Measurements from ENCODE around the gene USP17L26. TPM values are rescaled to one million over a fixed set of nuclear protein-coding genes. Genes with fewer than 3 reads are reported as not detected.
A peak's percentile ranks its signal among the peaks of the same experiment; 100 is the strongest.
"Not testable (repeated sequence)": the region's sequence is repeated elsewhere in the genome, so short reads cannot be mapped to it uniquely, and the experiment has no call there.

Gene USP17L26
- polyA plus RNA-seq, 1 of the 3 experiments (the other 2 are of a cell fraction), result not detected

DNA sequence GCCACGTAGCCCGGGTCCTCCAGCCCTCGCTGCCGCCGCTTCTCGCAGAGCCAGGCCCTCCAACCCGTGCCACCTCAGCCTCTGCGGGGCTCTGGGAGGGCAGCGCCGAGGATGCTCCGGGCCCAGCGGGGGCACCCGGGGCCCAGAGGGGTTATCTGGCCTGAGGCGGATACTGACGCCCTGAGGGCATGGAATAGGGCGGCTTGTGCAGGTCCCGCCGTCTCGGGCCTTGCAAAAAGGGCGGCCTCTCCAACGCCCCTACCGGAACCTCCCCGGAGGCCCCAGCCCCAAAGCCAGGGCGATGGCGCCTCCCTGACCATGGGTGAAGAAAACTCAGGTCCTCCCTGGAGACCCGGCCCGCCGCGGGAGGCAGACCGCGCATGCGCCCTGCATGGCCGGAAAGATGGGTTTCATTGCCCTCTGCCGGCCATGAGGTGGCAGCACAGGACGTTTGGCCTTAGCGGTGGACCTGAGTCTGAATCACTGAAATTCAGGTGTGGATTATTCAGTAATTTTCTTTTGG is 46.6 kb downstream of the USP17L26 start:
- 2% methylated on average over 3 of the region's 36 CpGs for whole genome bisulfite sequencing (ENCODE audit: low lambda C conversion rate)
- H3K9me2 ChIP-seq; POLR2A ChIA-PET; H3K27me3 ChIP-seq (ENCODE audit: insufficient read depth); H3F3A ChIP-seq (replicated peaks; ENCODE audit: insufficient read depth); H3K79me2 ChIP-seq (ENCODE audit: insufficient read depth); H3K9me3 ChIP-seq; H3K36me3 ChIP-seq (replicated peaks in 1 of 2; ENCODE audit: control insufficient read depth in 1 of 2, insufficient read depth in 2 of 2, low read length in 1 of 2); H3K4me1 ChIP-seq (ENCODE audit: control insufficient read depth in 1 of 2, insufficient read depth in 2 of 2, low read depth in 1 of 2, low read length in 1 of 2); H3K27ac ChIP-seq (ENCODE audit: low read depth in 2 of 2, low read length in 1 of 2); H4K20me1 ChIP-seq (ENCODE audit: insufficient read depth): not testable (repeated sequence)
- TF ChIP-seq, protein P1, sequence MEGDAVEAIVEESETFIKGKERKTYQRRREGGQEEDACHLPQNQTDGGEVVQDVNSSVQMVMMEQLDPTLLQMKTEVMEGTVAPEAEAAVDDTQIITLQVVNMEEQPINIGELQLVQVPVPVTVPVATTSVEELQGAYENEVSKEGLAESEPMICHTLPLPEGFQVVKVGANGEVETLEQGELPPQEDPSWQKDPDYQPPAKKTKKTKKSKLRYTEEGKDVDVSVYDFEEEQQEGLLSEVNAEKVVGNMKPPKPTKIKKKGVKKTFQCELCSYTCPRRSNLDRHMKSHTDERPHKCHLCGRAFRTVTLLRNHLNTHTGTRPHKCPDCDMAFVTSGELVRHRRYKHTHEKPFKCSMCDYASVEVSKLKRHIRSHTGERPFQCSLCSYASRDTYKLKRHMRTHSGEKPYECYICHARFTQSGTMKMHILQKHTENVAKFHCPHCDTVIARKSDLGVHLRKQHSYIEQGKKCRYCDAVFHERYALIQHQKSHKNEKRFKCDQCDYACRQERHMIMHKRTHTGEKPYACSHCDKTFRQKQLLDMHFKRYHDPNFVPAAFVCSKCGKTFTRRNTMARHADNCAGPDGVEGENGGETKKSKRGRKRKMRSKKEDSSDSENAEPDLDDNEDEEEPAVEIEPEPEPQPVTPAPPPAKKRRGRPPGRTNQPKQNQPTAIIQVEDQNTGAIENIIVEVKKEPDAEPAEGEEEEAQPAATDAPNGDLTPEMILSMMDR (IDR thresholded peaks at IDR 0.05), result peak; percentile 68
- Histone ChIP-seq H3K4me3 (ENCODE audit: low read depth in 2 of 2, low read length in 1 of 2) (peak overlapping the region; percentile 47; a peak in 3 of 4 replicates), H2AFZ (ENCODE audit: low read depth) (peak overlapping the region; percentile 78), H3K9ac (peak overlapping the region; percentile 52), H3K4me2 (peak overlapping the region; percentile 74)
- CTCF ChIA-PET, result interaction anchor here (1.0 kb wide), 1 partner anchor 380 kb away, joined by 3 read pairs; no protein-coding TSS in a partner anchor
- peak; percentile 48 for DNase-seq

DNA sequence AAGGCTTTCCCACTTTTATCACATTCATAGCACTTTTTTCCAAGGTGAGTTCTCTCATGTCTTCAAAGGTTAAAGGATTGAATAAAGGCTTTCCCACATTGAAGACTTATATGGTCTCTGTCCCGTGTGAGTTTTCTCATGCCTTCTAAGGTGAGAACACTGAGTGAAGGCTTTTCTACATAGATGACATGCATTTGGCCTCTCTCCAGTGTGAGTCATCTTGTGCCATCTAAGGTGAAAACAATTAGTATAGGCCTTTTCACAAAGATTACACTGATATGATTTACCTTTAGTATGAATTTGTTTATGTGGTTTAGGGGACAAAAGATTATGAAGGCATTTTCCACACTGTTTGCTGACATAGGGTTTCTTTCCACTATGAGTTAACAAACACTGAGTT is 49.7 kb downstream of the USP17L26 start:
- no peak overlapping the region for H2AFZ ChIP-seq (ENCODE audit: low read depth)
- H3K9ac ChIP-seq, result no peak overlapping the region
- ChIA-PET CTCF (no interaction called here), POLR2A (no interaction called here)
- H3K9me3 ChIP-seq, result no peaks in the 10 kb centered on the region
- H3K36me3 ChIP-seq (replicated peaks in 1 of 2; ENCODE audit: control insufficient read depth in 1 of 2, insufficient read depth in 2 of 2, low read length in 1 of 2), result no peaks in the 10 kb centered on the region
- no peak overlapping the region for H3K27ac ChIP-seq (ENCODE audit: low read depth in 2 of 2, low read length in 1 of 2)
- H3K4me1 ChIP-seq (ENCODE audit: control insufficient read depth in 1 of 2, insufficient read depth in 2 of 2, low read depth in 1 of 2, low read length in 1 of 2), result no peaks in the 10 kb centered on the region; a peak in 1 of 4 replicates
- no peaks in the 10 kb centered on the region for H3K9me2 ChIP-seq
- H3K27me3 ChIP-seq (ENCODE audit: insufficient read depth), result no peaks in the 10 kb centered on the region
- 0% methylated on average over 1 of the region's 1 CpG for WGBS (ENCODE audit: low lambda C conversion rate)
- no peaks in the 10 kb centered on the region for H4K20me1 ChIP-seq (ENCODE audit: insufficient read depth)
- no peak overlapping the region for H3K4me2 ChIP-seq
- H3K79me2 ChIP-seq (ENCODE audit: insufficient read depth), result no peaks in the 10 kb centered on the region
- DNase-seq, result no peak
- TF ChIP-seq, protein P2, sequence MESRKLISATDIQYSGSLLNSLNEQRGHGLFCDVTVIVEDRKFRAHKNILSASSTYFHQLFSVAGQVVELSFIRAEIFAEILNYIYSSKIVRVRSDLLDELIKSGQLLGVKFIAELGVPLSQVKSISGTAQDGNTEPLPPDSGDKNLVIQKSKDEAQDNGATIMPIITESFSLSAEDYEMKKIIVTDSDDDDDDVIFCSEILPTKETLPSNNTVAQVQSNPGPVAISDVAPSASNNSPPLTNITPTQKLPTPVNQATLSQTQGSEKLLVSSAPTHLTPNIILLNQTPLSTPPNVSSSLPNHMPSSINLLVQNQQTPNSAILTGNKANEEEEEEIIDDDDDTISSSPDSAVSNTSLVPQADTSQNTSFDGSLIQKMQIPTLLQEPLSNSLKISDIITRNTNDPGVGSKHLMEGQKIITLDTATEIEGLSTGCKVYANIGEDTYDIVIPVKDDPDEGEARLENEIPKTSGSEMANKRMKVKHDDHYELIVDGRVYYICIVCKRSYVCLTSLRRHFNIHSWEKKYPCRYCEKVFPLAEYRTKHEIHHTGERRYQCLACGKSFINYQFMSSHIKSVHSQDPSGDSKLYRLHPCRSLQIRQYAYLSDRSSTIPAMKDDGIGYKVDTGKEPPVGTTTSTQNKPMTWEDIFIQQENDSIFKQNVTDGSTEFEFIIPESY (IDR thresholded peaks at IDR 0.05; ENCODE audit: borderline replicate concordance, low read depth), result no peak
- no peaks in the 10 kb centered on the region for H3F3A ChIP-seq (replicated peaks; ENCODE audit: insufficient read depth)
- H3K4me3 ChIP-seq (ENCODE audit: low read depth in 2 of 2, low read length in 1 of 2), result no peak overlapping the region

Other genes with a start within 250 kb of the USP17L26 start
- gene FAM90A26, start 164.2 kb upstream of the USP17L26 start, polyA plus RNA-seq (2012; rRNA removed), result not detected in 2 replicates
- not detected in 2 replicates for gene USP17L10, start 124.0 kb upstream of the USP17L26 start, polyA plus RNA-seq (2012; rRNA removed)
- not detected in 2 replicates for gene USP17L11, start 119.3 kb upstream of the USP17L26 start, polyA plus RNA-seq (2012; rRNA removed)
- gene USP17L12, start 114.5 kb upstream of the USP17L26 start, polyA plus RNA-seq (2012; rRNA removed), result not detected in 2 replicates
- not detected in 2 replicates for gene USP17L13, start 109.8 kb upstream of the USP17L26 start, polyA plus RNA-seq (2012; rRNA removed)
- not detected in 2 replicates for gene USP17L15, start 100.3 kb upstream of the USP17L26 start, polyA plus RNA-seq (2012; rRNA removed)
- not detected in 2 replicates for gene USP17L17, start 90.8 kb upstream of the USP17L26 start, polyA plus RNA-seq (2012; rRNA removed)
- gene USP17L18, start 86.0 kb upstream of the USP17L26 start, polyA plus RNA-seq (2012; rRNA removed), result not detected in 2 replicates
- not detected in 2 replicates for gene USP17L19, start 81.3 kb upstream of the USP17L26 start, polyA plus RNA-seq (2012; rRNA removed)
- not detected in 2 replicates for gene USP17L20, start 76.5 kb upstream of the USP17L26 start, polyA plus RNA-seq (2012; rRNA removed)
- not detected in 2 replicates for gene USP17L21, start 71.8 kb upstream of the USP17L26 start, polyA plus RNA-seq (2012; rRNA removed)
- gene USP17L22, start 67.0 kb upstream of the USP17L26 start, polyA plus RNA-seq (2012; rRNA removed), result not detected in 2 replicates
- gene USP17L24, start 9.5 kb upstream of the USP17L26 start, polyA plus RNA-seq (2012; rRNA removed), result not detected in 2 replicates
- gene USP17L25, start 4.7 kb upstream of the USP17L26 start, polyA plus RNA-seq (2012; rRNA removed), result not detected in 2 replicates
- gene USP17L5, start 4.7 kb downstream of the USP17L26 start, polyA plus RNA-seq (2012; rRNA removed), result not detected in 2 replicates
- gene USP17L27, start 9.5 kb downstream of the USP17L26 start, polyA plus RNA-seq (2012; rRNA removed), result not detected in 2 replicates
- gene USP17L28, start 14.2 kb downstream of the USP17L26 start, polyA plus RNA-seq (2012; rRNA removed), result not detected in 2 replicates
- gene USP17L29, start 19.0 kb downstream of the USP17L26 start, polyA plus RNA-seq (2012; rRNA removed), result not detected in 2 replicates
- gene USP17L30, start 28.5 kb downstream of the USP17L26 start, polyA plus RNA-seq (2012; rRNA removed), result not detected in 2 replicates
- gene DEFB131A, start 109.8 kb downstream of the USP17L26 start, polyA plus RNA-seq (2012; rRNA removed), result not detected in 2 replicates